Osteocyte (in vitro differentiated cells): ENCODE results near the gene GPHA2. TPM values are rescaled to one million over a fixed set of nuclear protein-coding genes. Genes with fewer than 3 reads are reported as not detected.

Experiments used
- DNase-seq: peaks from one replicate; pipeline ENCODE4 v3.0.0; 2021; ENCODE audit warnings: mixed read lengths; ENCODE audit not compliant: unreplicated experiment; ENCODE audit errors: extremely low spot score
- H3K27ac Mint-ChIP-seq: one replicate; pipeline ENCODE4 v1.8.0; 2021; ENCODE audit warnings: mild to moderate bottlenecking, mixed read lengths; ENCODE audit not compliant: unreplicated experiment
- H3K27me3 Mint-ChIP-seq: one replicate; pipeline ENCODE4 v1.8.0; 2021; ENCODE audit warnings: mixed read lengths; ENCODE audit not compliant: unreplicated experiment
- H3K36me3 Mint-ChIP-seq: one replicate; pipeline ENCODE4 v1.8.0; 2021; ENCODE audit warnings: mixed read lengths; ENCODE audit not compliant: unreplicated experiment
- H3K4me1 Mint-ChIP-seq: one replicate; pipeline ENCODE4 v1.8.0; 2021; ENCODE audit warnings: mixed read lengths; ENCODE audit not compliant: unreplicated experiment
- H3K4me3 Mint-ChIP-seq: one replicate; pipeline ENCODE4 v1.8.0; 2021; ENCODE audit warnings: mild to moderate bottlenecking, moderate library complexity, mixed read lengths; ENCODE audit not compliant: unreplicated experiment
- H3K9me3 Mint-ChIP-seq: one replicate; pipeline ENCODE4 v1.8.0; 2021; ENCODE audit warnings: mixed read lengths; ENCODE audit not compliant: unreplicated experiment
- CTCF ChIP-seq: fragments of 200-600 bp; sonication (generic); IDR thresholded peaks from 2 replicates; pipeline ENCODE4 v1.5.0; 2021; ENCODE audit warnings: antibody characterized with exemption, mild to moderate bottlenecking, moderate library complexity
- total RNA-seq: library from RNA; stranded (reverse); gene quantifications from 2 replicates; pipeline ENCODE4 v1.2.1, GENCODE V29; 2021

Gene GPHA2
- total RNA-seq, 1 donor from 2014 or later: not detected

DNA sequence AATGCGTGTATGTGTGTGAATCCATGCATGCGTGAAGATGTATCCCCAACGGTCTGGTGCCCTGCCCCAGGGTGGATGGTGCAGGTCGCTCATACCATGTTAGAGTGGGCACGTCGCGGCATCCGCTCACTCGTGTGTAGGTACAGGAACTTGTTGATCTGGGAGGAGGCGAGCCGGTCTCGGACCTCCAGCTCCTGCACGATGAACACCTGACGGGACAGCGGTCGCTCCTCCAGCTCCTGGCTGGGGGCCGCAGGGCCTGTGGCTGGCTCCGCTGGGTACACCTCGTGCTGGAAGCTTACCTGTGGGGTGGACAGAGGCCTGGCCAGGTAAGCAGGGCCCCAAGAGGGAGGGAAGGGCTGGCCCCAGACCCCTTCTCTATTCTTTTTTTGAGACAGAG is 37.2 kb downstream of the GPHA2 start:
- no peak overlapping the region for H3K27ac Mint-ChIP-seq

DNA sequence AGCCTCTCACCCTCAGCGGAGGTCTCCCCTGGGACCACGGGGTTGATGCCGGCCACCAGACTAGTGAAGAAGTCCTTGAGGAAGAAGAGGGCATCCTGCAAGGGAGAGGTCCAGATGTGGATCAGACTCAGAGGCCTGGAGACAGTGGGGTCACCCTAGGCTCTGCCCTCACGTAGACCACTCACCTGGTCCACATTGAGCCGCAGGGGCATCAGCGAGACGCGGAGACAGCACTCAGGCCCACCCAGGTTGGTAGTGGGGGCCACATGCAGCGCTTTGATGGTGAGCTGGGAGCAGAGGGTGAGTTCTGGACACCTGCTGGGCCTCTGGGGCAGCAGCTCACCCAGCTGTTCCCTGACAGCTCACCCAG is 37.6 kb downstream of the GPHA2 start:
- H3K4me3 Mint-ChIP-seq: no peak overlapping the region
- H3K36me3 Mint-ChIP-seq: peaks cover 23% of the 10 kb centered on the region
- no peak for DNase-seq
- H3K27me3 Mint-ChIP-seq: no peaks in the 10 kb centered on the region
- no peak overlapping the region for H3K27ac Mint-ChIP-seq
- peaks cover 1% of the 10 kb centered on the region for H3K4me1 Mint-ChIP-seq
- no peak for TF ChIP-seq CTCF
- H3K9me3 Mint-ChIP-seq: no peaks in the 10 kb centered on the region

More for the DNA sequence above, 37.2 kb downstream of the GPHA2 start:
- TF ChIP-seq CTCF: no peak
- peaks cover 1% of the 10 kb centered on the region for H3K4me1 Mint-ChIP-seq
- DNase-seq: no peak
- H3K27me3 Mint-ChIP-seq: no peaks in the 10 kb centered on the region
- peaks cover 23% of the 10 kb centered on the region for H3K36me3 Mint-ChIP-seq
- H3K9me3 Mint-ChIP-seq: no peaks in the 10 kb centered on the region
- H3K4me3 Mint-ChIP-seq: no peak overlapping the region

GRCh38 chr11:64897381-64898075 is 38.2 kb downstream of the GPHA2 start:
- Mint-ChIP-seq H3K27ac (no peak overlapping the region), H3K27me3 (no peaks in the 10 kb centered on the region), H3K36me3 (peaks cover 23% of the 10 kb centered on the region), H3K9me3 (no peaks in the 10 kb centered on the region), H3K4me1 (peaks cover 1% of the 10 kb centered on the region), H3K4me3 (no peak overlapping the region)
- DNase-seq: no peak
- no peak for TF ChIP-seq CTCF

GRCh38 chr11:64896448-64897022 is 39.2 kb downstream of the GPHA2 start:
- no peaks in the 10 kb centered on the region for H3K27me3 Mint-ChIP-seq
- no peak for DNase-seq
- peaks cover 1% of the 10 kb centered on the region for H3K4me1 Mint-ChIP-seq
- no peak overlapping the region for H3K4me3 Mint-ChIP-seq
- peaks cover 18% of the 10 kb centered on the region for H3K36me3 Mint-ChIP-seq
- no peaks in the 10 kb centered on the region for H3K9me3 Mint-ChIP-seq
- no peak for TF ChIP-seq CTCF
- H3K27ac Mint-ChIP-seq: no peak overlapping the region

- no peak overlapping the region for H3K4me3 Mint-ChIP-seq
- H3K27ac Mint-ChIP-seq: no peak overlapping the region
- no peaks in the 10 kb centered on the region for H3K27me3 Mint-ChIP-seq
- no peaks in the 10 kb centered on the region for H3K9me3 Mint-ChIP-seq
- TF ChIP-seq CTCF: no peak
- peaks cover 1% of the 10 kb centered on the region for H3K4me1 Mint-ChIP-seq
- no peak for DNase-seq
- peaks cover 11% of the 10 kb centered on the region for H3K36me3 Mint-ChIP-seq
Measured at GRCh38 chr11:64894812-64895452, 40.8 kb downstream of the GPHA2 start.
